Naive thymus-derived CD4-positive, alpha-beta T cell (primary cell): Measurements from ENCODE around the gene TRAF3. TPM values are rescaled to one million over a fixed set of nuclear protein-coding genes. Genes with fewer than 3 reads are reported as not detected.

Experiments used
- ATAC-seq: fragments of 150-1000 bp; cut with Tn5 transposase; 2 replicates; pipeline ENCODE4 v1.10.0; 2021; ENCODE audit warnings: mild to moderate bottlenecking, moderate library complexity
- CTCF ChIA-PET: fragments of 350-600 bp; sonication (Branson Sonifier 250); formaldehyde crosslinking; loops from one replicate; lab custom pipeline; 2021; ENCODE audit warnings: antibody characterized with exemption; lab: Charles Lee
- POLR2A ChIA-PET: fragments of 350-600 bp; sonication (Branson Sonifier 250); formaldehyde crosslinking; loops from one replicate; lab custom pipeline; 2021; ENCODE audit warnings: antibody characterized with exemption, inconsistent platforms; lab: Charles Lee
- DNase-seq, 9 donors: peaks; one replicate each; pipeline versions ENCODE4 v3.0.0 to v3.0.0-alpha.2; 2020 to 2022; ENCODE audit warnings: mixed read lengths in 1 of 9
- H3K27ac ChIP-seq: one replicate; pipeline ENCODE4 v1.7.0; 2013; ENCODE audit warnings: mild to moderate bottlenecking, low read depth, low read length, moderate library complexity
- H3K27me3 ChIP-seq, 2 donors: one replicate each; pipeline ENCODE4 v1.7.0; 2013; ENCODE audit warnings: low read length in 2 of 2, mild to moderate bottlenecking in 2 of 2, moderate library complexity in 2 of 2; ENCODE audit not compliant: control insufficient read depth in 2 of 2, insufficient read depth in 2 of 2
- H3K36me3 ChIP-seq, 3 experiments: 1 replicate in 2 of 3; 2 replicates in 1 of 3; pipeline ENCODE4 v1.7.0; 2013; ENCODE audit warnings: low read length in 3 of 3, mild to moderate bottlenecking in 3 of 3, moderate library complexity in 1 of 3; ENCODE audit not compliant: insufficient read depth in 3 of 3, control insufficient read depth in 2 of 3
- H3K4me1 ChIP-seq, 2 donors: one replicate each; pipeline ENCODE4 v1.7.0; 2013; ENCODE audit warnings: low read length in 2 of 2, mild to moderate bottlenecking in 2 of 2, moderate library complexity in 1 of 2; ENCODE audit not compliant: control insufficient read depth in 2 of 2, insufficient read depth in 2 of 2
- H3K4me3 ChIP-seq: 2 replicates; pipeline ENCODE4 v1.7.0; 2013; ENCODE audit warnings: mild to moderate bottlenecking, low read length
- H3K9me3 ChIP-seq, 3 experiments: 1 replicate in 2 of 3; 2 replicates in 1 of 3; pipeline ENCODE4 v1.7.0; 2013; ENCODE audit warnings: low read length in 3 of 3; ENCODE audit not compliant: control insufficient read depth in 2 of 3
- H3K27ac Mint-ChIP-seq, 9 donors: one replicate each; pipeline ENCODE4 v1.8.0; 2020 to 2022; ENCODE audit warnings: mixed read lengths in 9 of 9, mild to moderate bottlenecking in 8 of 9, moderate library complexity in 5 of 9, inconsistent platforms in 2 of 9
- H3K27me3 Mint-ChIP-seq, 5 donors: one replicate each; pipeline ENCODE4 v1.8.0; 2021 to 2022; ENCODE audit warnings: mixed read lengths in 5 of 5, mild to moderate bottlenecking in 1 of 5
- H3K36me3 Mint-ChIP-seq, 5 donors: one replicate each; pipeline ENCODE4 v1.8.0; 2020 to 2022; ENCODE audit warnings: mixed read lengths in 5 of 5, mild to moderate bottlenecking in 3 of 5, inconsistent platforms in 1 of 5
- H3K4me1 Mint-ChIP-seq, 7 donors: one replicate each; pipeline ENCODE4 v1.8.0; 2020 to 2022; ENCODE audit warnings: mixed read lengths in 7 of 7, mild to moderate bottlenecking in 3 of 7, inconsistent platforms in 1 of 7
- H3K4me3 Mint-ChIP-seq, 10 donors: one replicate each; pipeline ENCODE4 v1.8.0; 2020 to 2022; ENCODE audit warnings: mild to moderate bottlenecking in 10 of 10, mixed read lengths in 10 of 10, moderate library complexity in 6 of 10, inconsistent platforms in 2 of 10
- H3K9me3 Mint-ChIP-seq, 11 donors: one replicate each; pipeline ENCODE4 v1.8.0; 2020 to 2022; ENCODE audit warnings: mixed read lengths in 11 of 11, mild to moderate bottlenecking in 4 of 11, inconsistent platforms in 1 of 11, moderate library complexity in 1 of 11
- intact Hi-C, 2 donors: fragments of 100-400 bp; cut with micrococcal nuclease; formaldehyde crosslinking; loops; one replicate each; pipeline ENCODE4 v1.15.1; 2023
- polyA plus RNA-seq, 2 donors: library from polyadenylated mRNA; unstranded; fragments of 300-500 nt; fragmentation: Illumina TruSeq; gene quantifications; one replicate each; pipeline ENCODE4 v1.2.3, GENCODE V29; 2021
- total RNA-seq, 6 experiments: library from RNA in 5 of 6; stranded (reverse) in 5 of 6; gene quantifications; 1 replicate in 5 of 6; 2 replicates in 1 of 6; pipeline ENCODE4 v1.2.3 and lab custom pipeline; 2021 to 2026

The TRAF3 gene
- total and polyA plus RNA-seq, 7 experiments from 2014 or later = 16.1 to 74.4 (median 30.4) TPM

DNA sequence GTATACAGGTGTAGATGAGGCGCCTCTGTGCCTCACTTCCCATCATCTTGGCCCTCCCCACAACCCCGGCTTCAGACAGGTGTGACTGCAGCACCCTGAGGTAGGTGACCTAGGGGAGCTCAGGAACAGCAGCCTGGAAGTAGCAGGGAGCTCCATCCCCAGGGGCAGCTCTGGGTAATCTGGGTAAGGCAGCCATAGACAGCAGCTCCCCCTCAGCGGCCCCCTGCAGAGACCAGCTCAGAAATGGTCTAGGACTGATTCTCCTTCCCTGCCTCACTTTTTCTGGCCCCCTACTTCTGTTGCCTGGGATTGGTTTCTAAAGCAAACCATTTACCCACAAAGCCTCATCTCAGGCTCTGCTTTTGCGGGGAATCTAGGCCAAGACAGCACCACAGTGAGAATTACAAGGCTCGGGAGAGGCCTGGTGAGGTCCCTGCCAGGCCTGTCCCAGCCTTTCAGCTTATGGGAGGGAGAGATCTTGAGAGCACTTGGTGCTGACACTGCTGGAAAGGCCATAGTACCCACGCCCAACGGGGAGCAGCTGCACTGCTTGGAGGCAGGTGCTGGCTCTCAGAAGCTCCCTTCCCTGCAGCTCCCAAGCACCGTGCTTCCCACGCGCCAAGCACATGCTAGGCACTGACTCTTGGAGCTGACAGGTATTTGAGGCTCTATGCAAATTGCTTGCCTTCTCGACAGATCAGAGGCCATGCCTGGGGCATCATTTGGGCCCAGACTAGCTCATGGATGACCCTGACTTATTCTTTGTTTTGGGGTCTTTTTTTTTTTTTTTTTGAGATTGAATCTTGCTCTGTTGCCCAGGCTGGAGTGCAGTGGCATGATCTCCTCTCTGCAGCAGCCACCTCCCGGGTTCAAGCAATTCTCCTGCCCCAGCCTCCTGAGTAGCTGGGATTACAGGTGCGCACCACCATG lies 45.1 kb upstream of the TRAF3 start:
- Mint-ChIP-seq H3K4me3 (no peak overlapping the region), H3K9me3 (no peaks in the 10 kb centered on the region), H3K27me3 (no peaks in the 10 kb centered on the region), H3K4me1 (no peaks in the 10 kb centered on the region), H3K36me3 (peaks cover 0 to 35% (median 4%) of the 10 kb centered on the region in 5 donors), H3K27ac (peak overlapping the region in 2 of 9 donors; percentile 38 to 74)
- ATAC-seq (no peak), DNase-seq (no peak)
- peaks cover 0 to 24% (median 0%) of the 10 kb centered on the region in 3 experiments for H3K36me3 ChIP-seq
- ChIA-PET CTCF (no interaction called here), POLR2A (no interaction called here)
- H3K9me3 ChIP-seq = no peaks in the 10 kb centered on the region
- H3K27ac ChIP-seq = no peak overlapping the region
- no peaks in the 10 kb centered on the region for H3K27me3 ChIP-seq
- no peaks in the 10 kb centered on the region for H3K4me1 ChIP-seq
- no peak overlapping the region for H3K4me3 ChIP-seq
- intact Hi-C loops = no loop called here

GRCh38 chr14:102732924-102733323 lies 44.3 kb upstream of the TRAF3 start:
- H3K4me3 ChIP-seq = no peak overlapping the region
- Mint-ChIP-seq H3K9me3 (no peaks in the 10 kb centered on the region), H3K36me3 (peaks cover 0 to 29% (median 1%) of the 10 kb centered on the region in 5 donors), H3K4me1 (no peaks in the 10 kb centered on the region), H3K27me3 (no peaks in the 10 kb centered on the region), H3K4me3 (no peak overlapping the region), H3K27ac (peak overlapping the region in 1 of 9 donors; percentile 66)
- H3K4me1 ChIP-seq = no peaks in the 10 kb centered on the region
- intact Hi-C loops = no loop called here
- ChIA-PET CTCF (no interaction called here), POLR2A (no interaction called here)
- peaks cover 0 to 17% (median 0%) of the 10 kb centered on the region in 3 experiments for H3K36me3 ChIP-seq
- DNase-seq (no peak), ATAC-seq (no peak)
- H3K27ac ChIP-seq = no peak overlapping the region
- H3K27me3 ChIP-seq = no peaks in the 10 kb centered on the region
- H3K9me3 ChIP-seq = no peaks in the 10 kb centered on the region

DNA sequence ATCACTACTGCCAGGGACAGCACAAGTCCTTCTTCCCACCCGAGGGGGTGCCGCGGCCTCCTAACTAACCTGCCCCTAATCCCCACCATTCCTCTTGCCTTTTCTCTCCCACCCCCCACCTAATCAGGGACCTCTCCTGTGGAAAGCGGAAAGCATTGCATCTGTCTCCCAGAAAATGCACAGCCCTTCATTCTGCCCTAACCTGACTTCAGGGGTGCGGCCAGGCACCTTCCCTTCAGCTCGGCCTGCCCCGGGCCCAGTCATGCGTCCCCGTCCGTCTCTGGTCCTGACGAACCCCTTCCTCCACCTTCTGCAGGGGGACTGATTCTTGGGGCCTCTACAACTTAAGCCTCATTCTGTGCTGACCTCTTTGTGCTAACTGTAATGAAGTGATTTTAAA lies 43.9 kb upstream of the TRAF3 start:
- Histone ChIP-seq H3K36me3 (peaks cover 0 to 13% (median 0%) of the 10 kb centered on the region in 3 experiments), H3K9me3 (no peaks in the 10 kb centered on the region), H3K27ac (no peak overlapping the region), H3K4me3 (no peak overlapping the region), H3K27me3 (no peaks in the 10 kb centered on the region), H3K4me1 (no peaks in the 10 kb centered on the region)
- Mint-ChIP-seq H3K4me1 (no peaks in the 10 kb centered on the region), H3K27ac (peak overlapping the region in 2 of 9 donors; percentile 28 to 66), H3K27me3 (no peaks in the 10 kb centered on the region), H3K4me3 (no peak overlapping the region), H3K9me3 (no peaks in the 10 kb centered on the region), H3K36me3 (peaks cover 0 to 26% (median 3%) of the 10 kb centered on the region in 5 donors)
- CTCF ChIA-PET = no interaction called here
- intact Hi-C loops = no loop called here
- ATAC-seq (no peak), DNase-seq (no peak)
- POLR2A ChIA-PET = no interaction called here

GRCh38 chr14:102734436-102734835 lies 42.8 kb upstream of the TRAF3 start:
- Mint-ChIP-seq H3K9me3 (peaks cover 0 to 3% (median 0%) of the 10 kb centered on the region in 11 donors), H3K4me1 (no peaks in the 10 kb centered on the region), H3K27me3 (no peaks in the 10 kb centered on the region), H3K27ac (no peak overlapping the region), H3K4me3 (no peak overlapping the region), H3K36me3 (peaks cover 0 to 23% (median 3%) of the 10 kb centered on the region in 5 donors)
- H3K4me1 ChIP-seq = no peaks in the 10 kb centered on the region
- H3K27ac ChIP-seq = no peak overlapping the region
- intact Hi-C loops = no loop called here
- ChIA-PET CTCF (no interaction called here), POLR2A (no interaction called here)
- ATAC-seq (no peak), DNase-seq (no peak)
- no peak overlapping the region for H3K4me3 ChIP-seq
- H3K9me3 ChIP-seq = no peaks in the 10 kb centered on the region
- no peaks in the 10 kb centered on the region for H3K27me3 ChIP-seq
- H3K36me3 ChIP-seq = peaks cover 0 to 9% (median 0%) of the 10 kb centered on the region in 3 experiments

GRCh38 chr14:102736956-102737355 lies 40.3 kb upstream of the TRAF3 start:
- no peak for DNase-seq
- H3K9me3 Mint-ChIP-seq = peaks cover 0 to 21% (median 2%) of the 10 kb centered on the region in 11 donors
- no peaks in the 10 kb centered on the region for H3K4me1 ChIP-seq
- no peaks in the 10 kb centered on the region for H3K36me3 ChIP-seq
- H3K27me3 ChIP-seq = no peaks in the 10 kb centered on the region
- H3K27me3 Mint-ChIP-seq = no peaks in the 10 kb centered on the region
- no peak overlapping the region for H3K27ac ChIP-seq
- POLR2A ChIA-PET = no interaction called here
- peaks cover 0 to 14% (median 4%) of the 10 kb centered on the region in 5 donors for H3K36me3 Mint-ChIP-seq
- CTCF ChIA-PET = no interaction called here
- H3K4me3 ChIP-seq = no peak overlapping the region
- H3K9me3 ChIP-seq = no peaks in the 10 kb centered on the region
- no peak overlapping the region for H3K4me3 Mint-ChIP-seq
- no peak for ATAC-seq
- no peaks in the 10 kb centered on the region for H3K4me1 Mint-ChIP-seq
- intact Hi-C loops = no loop called here
- no peak overlapping the region for H3K27ac Mint-ChIP-seq

- ATAC-seq (no peak), DNase-seq (no peak)
- ChIA-PET POLR2A (no interaction called here), CTCF (no interaction called here)
- peaks cover 0 to 14% (median 6%) of the 10 kb centered on the region in 5 donors for H3K36me3 Mint-ChIP-seq
- intact Hi-C loops = no loop called here
- Histone ChIP-seq H3K27ac (no peak overlapping the region), H3K4me3 (no peak overlapping the region), H3K27me3 (no peaks in the 10 kb centered on the region), H3K36me3 (no peaks in the 10 kb centered on the region), H3K4me1 (no peaks in the 10 kb centered on the region), H3K9me3 (no peaks in the 10 kb centered on the region)
- no peaks in the 10 kb centered on the region for H3K4me1 Mint-ChIP-seq
- peak overlapping the region in 1 of 10 donors; percentile 38 for H3K4me3 Mint-ChIP-seq
- H3K27ac Mint-ChIP-seq = peak overlapping the region in 2 of 9 donors; percentile 12 to 71
- no peaks in the 10 kb centered on the region for H3K27me3 Mint-ChIP-seq
- peaks cover 0 to 25% (median 2%) of the 10 kb centered on the region in 11 donors for H3K9me3 Mint-ChIP-seq
Measured at GRCh38 chr14:102737402-102738372, 39.6 kb upstream of the TRAF3 start.
